Erythroblast (primary cell): ENCODE measurements around the gene RUVBL1.

Experiments
- DNase-seq, 2 experiments: peaks; one replicate each; lab custom pipeline; 2025; lab: John Stamatoyannopoulos, UW
- GATA1 ChIP-seq: IDR thresholded peaks from 2 replicates; pipeline ENCODE4 v1.6.1; 2011; ENCODE audit warnings: low read depth, mild to moderate bottlenecking, control low read depth, low read length, moderate library complexity
- POLR2A ChIP-seq: IDR thresholded peaks from 2 replicates; pipeline ENCODE4 v1.6.1; 2011; ENCODE audit warnings: mild to moderate bottlenecking, low read length

Gene RUVBL1

GRCh38 chr3:128151758-128152274 lies 28.2 kb upstream of the RUVBL1 start:
- TF ChIP-seq POLR2A (no peak), GATA1 (no peak)
- DNase-seq, result no peak

- TF ChIP-seq POLR2A (no peak), GATA1 (no peak)
- DNase-seq, result no peak
Observed at GRCh38 chr3:128149650-128150049, 26.0 kb upstream of the RUVBL1 start.

GRCh38 chr3:128146201-128146600 lies 22.6 kb upstream of the RUVBL1 start:
- no peak for DNase-seq
- TF ChIP-seq GATA1, result no peak

GRCh38 chr3:128145279-128145678 lies 21.7 kb upstream of the RUVBL1 start:
- peak; percentile 52 to 57 for DNase-seq
- no peak for TF ChIP-seq POLR2A
- TF ChIP-seq GATA1, result no peak

- DNase-seq, result no peak
- no peak for TF ChIP-seq POLR2A
- no peak for TF ChIP-seq GATA1
Observed at GRCh38 chr3:128144512-128145187, 21.0 kb upstream of the RUVBL1 start.

DNA sequence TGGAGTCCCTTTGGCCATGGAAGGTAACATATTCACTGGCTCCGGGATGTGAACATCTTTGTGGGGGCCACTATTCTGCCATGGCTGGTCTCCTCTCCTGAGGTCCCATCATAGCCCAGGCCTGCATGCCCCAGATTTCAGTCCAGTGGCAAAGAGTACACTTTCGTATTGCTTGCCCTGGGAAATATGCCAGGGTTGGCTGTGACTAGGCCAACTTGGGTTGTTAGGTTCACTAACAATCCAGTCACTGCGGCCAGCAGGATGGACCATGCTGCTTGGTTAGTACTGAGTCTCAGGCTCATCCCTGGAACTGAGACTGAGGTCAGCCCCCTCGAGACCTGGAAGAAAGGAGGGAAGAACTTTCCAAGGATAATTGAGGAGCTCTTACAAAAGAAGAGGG lies 19.9 kb upstream of the RUVBL1 start:
- TF ChIP-seq POLR2A (no peak), GATA1 (no peak)
- DNase-seq, result no peak

DNA sequence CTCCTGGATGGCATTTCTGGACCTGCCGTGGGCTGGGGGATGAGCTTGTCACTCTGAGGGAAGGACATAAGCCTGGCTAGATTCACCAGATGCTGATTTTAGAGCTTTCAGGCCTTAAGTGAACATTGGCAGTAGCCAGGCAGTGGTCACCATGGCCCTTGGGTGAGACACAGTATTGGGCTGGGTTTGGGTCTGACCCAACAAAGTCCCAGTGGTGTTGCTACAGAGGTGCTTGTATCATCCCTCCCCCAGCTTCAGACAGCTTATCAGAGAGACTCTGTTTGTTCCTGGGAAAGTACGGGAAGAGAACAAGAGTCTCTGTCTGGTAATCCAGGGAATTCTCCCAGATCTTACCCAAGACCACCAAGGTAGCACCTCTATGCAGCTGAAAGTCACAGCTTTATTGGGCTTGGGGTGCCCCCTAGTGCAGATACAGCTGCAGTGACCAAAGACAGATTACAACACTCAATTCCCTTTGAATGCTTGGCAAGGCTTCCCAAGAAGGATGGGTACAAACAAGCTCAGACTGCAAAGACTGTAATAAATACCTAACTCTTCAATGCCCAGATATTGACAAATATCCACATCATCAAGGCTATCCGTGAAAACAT lies 9.8 kb upstream of the RUVBL1 start:
- peak; percentile 68 to 78 for DNase-seq
- no peak for TF ChIP-seq GATA1
- TF ChIP-seq POLR2A, result no peak

GRCh38 chr3:128131897-128132646 lies 8.5 kb upstream of the RUVBL1 start:
- no peak for TF ChIP-seq POLR2A
- no peak for TF ChIP-seq GATA1
- DNase-seq, result no peak

DNA sequence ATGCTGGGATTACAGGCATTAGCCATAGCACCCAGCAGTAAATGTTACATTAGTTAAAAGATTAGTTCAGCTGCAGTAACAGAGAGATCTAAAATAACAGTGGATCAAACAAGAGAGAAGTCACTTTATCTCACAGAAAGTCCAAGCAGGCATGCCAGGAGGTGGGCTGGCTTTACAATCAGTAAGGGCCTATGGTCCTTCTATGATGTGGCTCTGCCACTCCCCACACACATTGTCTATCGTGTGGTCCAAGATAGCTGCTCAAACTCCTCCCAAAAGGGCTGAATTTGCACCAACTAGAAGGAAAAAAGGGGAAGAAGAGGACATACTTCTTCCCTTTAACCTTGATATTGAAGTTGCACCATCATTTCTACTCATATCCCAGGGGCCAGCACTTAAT lies 4.6 kb upstream of the RUVBL1 start:
- TF ChIP-seq POLR2A (no peak), GATA1 (peak; percentile 21)
- peak; percentile 64 to 90 for DNase-seq

- TF ChIP-seq POLR2A (no peak), GATA1 (no peak)
- no peak for DNase-seq
Observed at GRCh38 chr3:128127236-128127635, 3.6 kb upstream of the RUVBL1 start.

DNA sequence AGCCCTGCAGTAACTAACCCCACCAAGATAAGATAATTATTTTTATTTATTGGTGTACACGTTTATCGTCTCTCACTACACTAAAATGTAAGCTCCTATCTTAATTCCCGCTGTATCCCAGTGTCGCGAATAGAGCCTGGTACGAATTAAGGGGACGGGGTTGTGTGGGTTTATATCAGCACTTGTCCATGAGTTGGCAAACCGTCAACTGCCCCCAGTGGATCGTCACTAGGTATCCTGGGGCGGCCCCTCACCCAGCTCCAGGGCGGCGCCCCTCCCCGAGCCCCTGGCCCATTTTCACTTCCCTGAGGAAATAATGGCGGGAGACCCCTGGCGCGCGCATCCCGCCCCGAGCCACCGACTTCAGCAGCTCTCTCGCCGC lies 465 bp downstream of the RUVBL1 start:
- DNase-seq, result peak in 1 of 2 experiments; percentile 73
- TF ChIP-seq POLR2A, result no peak
- no peak for TF ChIP-seq GATA1

- no peak for DNase-seq
- TF ChIP-seq POLR2A, result no peak
- TF ChIP-seq GATA1, result no peak
Observed at GRCh38 chr3:128122013-128122412, 1.6 kb downstream of the RUVBL1 start.

DNA sequence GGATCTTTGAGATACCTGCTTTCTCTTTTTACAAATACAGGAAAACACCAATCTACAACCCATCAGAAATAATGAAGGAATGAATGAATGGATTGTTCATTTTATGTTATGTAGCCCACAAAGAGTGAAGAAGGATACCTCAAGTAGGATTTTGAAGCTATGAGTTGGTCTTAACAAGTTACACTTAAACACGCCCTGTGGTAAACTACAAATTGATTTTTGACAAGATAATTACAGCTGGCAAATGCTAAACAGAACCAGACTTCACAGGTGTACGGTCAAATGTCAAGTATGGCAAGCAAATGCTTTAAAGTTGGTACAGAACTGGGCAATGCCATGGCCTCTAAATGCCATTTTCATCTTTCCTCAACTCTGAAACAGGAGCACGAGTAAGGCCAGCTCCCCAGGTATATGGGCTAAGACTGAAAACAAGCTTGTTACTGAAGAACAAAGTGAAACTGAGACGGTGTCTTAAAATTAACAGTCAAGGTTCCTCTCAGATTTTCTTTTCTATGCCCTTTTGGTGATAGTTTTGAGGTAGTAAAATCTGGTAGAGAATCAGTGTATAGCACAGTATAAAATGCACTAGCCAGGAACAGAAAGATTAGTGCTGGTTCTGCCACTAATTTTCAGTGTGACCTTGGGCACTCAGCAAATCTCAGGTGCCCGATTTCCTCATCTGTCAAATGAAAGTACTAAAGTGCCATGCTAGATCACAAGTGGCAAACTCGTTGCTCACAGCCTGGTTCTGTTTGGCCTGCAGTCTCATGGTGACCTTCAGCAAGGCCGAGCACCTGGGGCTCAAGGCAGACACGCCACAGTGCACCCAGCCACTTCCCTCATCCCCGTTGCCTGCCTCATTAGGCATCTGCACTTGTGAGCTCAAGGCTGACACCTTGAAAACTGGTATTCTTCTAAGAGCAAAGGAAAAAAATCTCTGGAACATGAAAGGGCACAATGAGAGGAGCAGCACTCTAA lies 9.5 kb downstream of the RUVBL1 start:
- DNase-seq, result no peak
- TF ChIP-seq GATA1 (no peak), POLR2A (no peak)
